NCI-H2081 (cell line): Measurements from ENCODE around the gene SNX18.
A peak's percentile ranks its signal among the peaks of the same experiment; 100 is the strongest.

ENCODE experiments used
- DNase-seq, 2 experiments: peaks; one replicate each; lab custom pipeline; 2025; lab: John Stamatoyannopoulos, UW

The SNX18 gene

DNA sequence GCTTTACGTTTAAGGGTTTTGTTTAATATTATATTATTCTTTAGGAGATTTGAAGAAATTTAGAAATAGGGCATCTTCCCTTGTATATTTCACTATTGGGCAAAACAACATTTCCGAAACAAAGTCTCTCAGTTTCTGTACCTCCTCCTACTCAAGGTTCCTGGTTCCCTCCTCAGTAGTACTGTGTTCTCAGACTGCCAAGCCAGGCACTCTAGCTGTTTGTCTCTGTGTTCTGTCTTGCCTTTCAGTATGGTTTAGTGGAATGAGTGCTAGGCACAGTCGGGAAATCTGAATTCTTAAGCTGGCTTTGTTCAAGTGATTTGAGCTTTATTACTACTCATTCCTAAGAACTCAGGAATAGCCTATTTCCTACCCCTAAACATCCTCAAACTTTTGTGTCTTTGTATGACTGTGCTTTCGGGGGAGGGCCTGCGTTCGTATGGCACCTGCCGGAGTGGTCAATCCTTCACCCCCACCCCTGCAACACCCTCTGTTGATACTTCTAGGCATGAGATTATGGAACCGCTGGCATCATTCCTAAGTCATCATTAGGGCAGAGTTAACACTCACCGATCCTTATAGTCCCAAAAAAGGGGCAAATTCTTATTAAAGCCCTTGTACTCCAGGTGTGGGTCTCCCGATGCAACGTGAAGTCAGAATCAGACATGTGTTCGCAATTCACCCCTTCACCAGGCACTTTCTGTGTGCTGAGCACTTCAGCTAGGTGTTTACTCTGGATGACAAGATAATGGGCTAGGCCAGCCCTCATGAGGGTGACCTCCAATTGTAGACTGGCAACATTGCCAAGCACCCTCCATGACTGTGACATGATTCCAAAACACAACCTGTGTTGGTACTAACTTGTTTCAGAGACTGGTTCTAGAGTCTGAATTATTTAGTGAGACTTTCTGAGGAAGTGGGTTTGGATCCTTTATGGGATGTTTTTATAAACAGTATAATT is 24.5 kb downstream of the SNX18 start:
- DNase-seq = peak in 1 of 2 experiments; percentile 14

DNA sequence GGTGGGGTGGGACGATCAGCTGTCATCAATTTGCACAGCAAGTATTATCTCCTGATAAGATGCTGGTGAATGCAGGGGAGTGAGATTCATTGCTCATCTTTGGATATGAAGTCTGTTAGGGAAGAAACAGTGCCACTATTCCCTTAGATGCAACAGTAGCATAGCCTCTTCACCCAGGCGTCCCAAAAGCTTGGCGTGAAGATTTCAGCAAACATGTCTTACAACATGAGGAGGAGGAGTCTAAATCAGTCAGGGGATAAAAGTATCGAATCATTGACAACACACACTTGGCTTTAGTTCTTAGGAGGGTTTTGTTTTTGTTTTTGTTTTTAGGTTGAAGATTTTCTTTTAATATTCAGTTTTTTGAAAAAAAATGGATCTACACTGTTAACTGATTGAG is 26.5 kb downstream of the SNX18 start:
- no peak for DNase-seq

DNA sequence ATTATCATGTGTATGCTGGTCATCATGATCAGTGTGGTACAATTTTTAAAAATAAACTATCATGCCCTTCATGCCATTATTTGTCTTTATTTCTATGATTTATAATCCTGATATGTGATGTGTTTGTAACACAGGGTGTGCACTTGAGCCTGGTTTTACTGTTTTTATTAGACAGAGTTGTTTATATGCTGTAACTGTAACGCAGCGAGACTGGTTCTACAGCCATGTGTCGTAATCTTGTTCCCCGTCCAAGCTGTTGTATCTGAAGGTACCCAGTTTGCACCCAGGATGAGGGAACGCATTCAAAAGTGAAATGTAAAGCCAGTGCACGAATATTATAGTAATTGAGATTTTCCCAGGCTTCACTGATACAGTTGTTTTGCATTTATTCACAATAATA is 28.2 kb downstream of the SNX18 start:
- DNase-seq = no peak

DNA sequence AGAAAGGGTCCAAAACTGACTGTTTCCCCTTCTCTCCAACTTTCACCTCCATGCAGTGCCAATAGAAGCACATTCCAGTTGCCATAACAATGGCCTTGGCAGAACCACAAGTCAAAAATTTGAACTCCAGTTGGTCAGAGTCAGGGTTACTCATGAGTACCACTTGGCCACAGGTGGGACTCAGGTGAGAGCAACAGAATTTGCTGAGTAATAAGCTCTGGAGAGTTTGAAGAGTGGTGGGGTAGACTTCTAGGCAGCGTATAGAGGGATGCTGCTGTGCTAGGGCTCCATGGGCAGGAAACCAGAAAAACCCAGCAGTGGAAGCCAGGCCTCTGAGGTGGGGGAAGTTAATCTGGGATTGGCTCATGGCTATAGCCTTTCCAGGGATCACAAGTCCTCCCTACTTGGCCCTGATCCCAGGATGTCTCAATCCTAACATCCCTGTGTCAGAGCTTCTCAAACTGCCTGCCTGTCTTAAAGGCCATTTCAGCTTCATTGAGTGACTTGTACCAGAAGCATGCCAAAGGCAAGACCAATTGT is 30.2 kb downstream of the SNX18 start:
- DNase-seq = no peak

DNA sequence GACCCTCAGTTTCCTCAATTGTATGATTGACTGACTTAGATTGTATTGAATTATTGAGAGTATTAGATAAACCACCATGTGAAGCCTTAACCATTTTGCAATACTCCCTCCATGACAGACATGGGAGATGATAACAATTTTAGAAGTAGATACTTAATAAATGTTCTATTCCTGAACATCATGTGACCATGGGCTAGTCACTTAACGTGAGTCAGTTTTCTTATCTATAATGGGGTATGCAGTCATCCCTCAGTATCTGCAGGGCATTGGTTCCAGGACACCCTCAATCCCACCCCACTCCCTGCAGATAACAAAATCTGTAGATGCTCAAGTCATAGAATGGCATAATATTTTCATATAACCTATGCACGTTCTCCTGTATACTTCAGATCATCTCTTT is 31.0 kb downstream of the SNX18 start:
- no peak for DNase-seq

DNA sequence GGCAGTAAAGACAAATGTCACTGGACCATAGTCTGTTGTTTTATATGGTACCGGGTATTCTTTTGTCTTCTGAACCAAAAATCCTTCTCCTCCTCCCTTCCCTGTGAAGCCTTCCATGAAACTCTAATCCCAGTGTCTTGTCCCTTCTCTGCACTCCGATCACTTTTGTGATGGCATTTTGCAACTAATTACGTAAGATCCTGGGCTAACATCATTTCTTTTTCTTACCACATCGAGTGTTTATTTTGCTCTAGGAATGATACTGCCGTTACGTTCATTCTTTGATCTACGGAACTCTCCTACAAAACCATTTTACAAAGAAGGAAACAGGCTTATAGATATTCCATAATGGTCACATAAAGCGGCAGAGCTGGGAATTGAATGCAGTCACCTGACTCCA is 33.7 kb downstream of the SNX18 start:
- no peak for DNase-seq

DNA sequence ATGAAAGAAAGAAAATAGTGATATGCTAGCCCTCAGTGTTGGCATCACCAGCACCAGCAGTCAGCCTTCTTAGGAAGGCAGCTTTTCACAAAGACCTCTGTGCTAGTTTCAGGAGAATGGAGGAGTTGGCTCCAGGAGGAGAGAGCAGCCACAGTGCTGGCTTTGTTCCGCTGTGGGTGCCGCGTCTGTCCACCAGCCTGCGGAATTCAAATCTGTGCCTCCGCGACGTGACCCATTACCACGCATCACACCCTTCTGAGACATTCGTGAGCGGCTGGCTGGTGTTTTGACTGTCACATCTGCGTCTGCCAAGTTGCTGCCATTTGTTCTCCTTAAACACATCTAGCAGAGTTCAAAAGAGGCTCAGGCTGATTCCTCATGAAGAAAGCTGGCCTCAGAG is 34.4 kb downstream of the SNX18 start:
- no peak for DNase-seq

DNA sequence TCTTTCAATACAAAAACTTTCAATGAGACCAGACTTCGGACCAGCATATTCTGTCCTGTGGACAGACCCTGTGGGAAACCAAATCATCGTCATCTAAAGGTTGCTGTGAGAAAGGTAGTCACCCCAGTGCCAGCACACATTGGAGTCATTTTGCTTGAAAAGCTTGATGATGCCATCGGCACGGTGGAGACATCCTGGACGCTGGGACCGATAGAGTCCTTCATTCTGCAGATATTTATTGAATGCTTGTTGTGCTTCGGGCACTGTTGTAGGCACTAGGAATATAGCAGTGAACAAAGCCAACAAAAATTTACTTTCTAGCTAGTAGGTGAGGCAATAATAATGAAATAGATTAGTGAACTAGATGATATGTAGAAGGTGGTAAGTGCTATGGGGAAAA is 34.9 kb downstream of the SNX18 start:
- no peak for DNase-seq

DNA sequence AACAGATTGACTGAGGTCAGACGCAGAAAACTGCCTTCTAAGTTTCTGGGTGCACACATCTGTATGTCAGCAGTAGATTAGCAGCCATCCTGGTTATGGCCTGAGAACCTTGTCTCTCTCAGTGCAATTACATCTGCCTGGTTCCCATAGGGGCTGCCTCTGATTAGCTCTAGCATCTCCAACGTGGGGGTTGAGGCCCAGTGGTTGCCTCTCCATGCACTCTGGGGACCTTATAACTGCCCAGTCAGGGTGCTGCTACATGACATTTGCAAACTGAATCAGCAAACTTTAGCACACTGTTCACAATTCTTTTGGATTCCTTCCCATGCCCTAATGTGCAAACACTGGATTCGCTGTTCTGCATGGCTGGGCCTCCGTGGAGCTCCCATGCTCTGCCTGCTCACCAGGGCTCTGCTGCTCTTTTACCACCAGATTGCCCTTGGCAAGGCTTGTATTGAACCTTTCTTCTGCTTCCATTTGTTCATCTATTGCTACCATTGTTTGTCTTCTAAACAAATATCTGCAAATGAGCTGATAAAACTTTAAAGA is 36.2 kb downstream of the SNX18 start:
- DNase-seq = no peak

DNA sequence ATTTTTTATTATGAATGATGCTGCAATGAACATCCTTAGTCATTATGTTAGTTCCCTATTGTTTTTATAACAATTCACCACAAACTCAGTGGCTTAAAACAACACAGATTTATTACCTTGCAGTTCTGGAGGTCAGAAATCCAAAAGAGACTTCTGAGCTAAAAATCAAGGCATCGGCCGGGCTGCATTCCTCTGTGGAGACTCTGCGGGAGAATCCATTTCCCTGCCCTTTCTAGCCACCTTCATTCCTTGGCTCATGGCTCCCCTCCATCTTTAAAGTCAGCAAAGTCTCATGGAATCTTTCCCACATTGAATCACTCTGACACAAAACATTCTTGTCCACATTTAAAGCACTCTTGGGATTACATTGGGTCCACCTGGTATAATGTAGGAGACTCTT is 38.6 kb downstream of the SNX18 start:
- no peak for DNase-seq

DNA sequence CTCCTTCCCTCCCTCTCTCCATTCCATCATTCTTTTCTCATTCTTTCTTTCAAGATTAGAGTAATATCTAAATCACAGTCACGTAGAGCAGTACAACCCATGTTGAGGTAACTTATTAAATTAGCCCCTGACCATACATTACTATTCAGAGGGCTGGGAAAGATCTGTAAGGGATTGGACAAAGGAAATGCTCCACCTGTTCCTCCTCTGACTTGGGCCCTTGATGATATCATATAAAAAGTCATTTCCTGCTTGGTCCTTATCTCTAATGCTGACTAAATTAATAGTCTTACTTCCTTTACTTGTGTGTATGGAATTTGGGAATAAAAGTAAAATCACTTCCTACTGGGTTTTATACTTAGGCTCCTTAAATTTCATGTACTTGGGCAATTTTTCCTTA is 40.8 kb downstream of the SNX18 start:
- no peak for DNase-seq

DNA sequence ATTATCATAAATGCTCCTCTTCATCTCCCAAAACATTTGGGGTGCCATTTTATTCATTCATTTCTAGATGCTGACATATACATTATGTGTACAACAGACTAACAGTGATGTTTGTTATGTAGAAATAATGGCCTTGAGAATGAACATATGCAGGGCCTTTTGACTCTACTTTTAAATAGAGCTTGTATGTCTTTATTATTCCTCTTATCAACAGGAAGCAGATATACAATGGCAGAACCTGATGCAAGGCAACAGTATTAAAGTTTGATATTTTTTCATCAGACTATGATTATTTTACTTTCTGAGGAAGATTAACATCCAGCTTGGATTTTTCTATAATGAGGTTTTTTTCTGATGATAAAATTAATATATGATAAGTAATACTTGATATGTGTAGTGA is 44.1 kb downstream of the SNX18 start:
- no peak for DNase-seq

DNA sequence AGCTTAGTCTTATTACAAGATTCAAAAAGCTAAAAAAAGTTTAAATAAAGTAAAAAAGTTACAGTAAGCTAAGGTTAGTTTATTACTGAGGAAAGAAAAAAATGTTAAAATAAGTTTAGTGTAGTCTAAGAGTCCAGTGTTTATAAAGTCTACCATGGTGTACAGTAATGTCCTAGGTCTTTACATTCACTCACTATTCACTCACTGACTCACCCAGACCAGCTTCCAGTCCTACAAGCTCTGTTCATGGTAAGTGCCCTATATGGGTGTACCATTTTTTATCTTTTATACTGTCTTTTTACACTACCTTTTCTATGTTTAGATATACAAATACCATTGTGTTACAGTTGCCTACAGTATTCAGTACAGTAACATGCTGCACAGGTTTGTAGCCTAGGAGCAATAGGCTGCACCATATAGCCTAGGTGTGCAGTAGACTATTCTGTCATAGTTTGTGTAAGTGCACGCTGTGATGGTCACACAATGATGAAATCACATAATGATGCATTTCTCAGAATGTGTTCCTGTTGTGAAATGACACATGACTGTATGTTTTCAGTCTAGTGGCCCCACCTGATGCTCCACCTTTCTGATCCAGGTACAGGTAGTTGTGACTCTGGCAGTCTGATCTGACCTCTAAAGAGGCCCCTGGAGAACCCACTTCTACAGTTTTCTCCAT is 45.7 kb downstream of the SNX18 start:
- DNase-seq = no peak

DNA sequence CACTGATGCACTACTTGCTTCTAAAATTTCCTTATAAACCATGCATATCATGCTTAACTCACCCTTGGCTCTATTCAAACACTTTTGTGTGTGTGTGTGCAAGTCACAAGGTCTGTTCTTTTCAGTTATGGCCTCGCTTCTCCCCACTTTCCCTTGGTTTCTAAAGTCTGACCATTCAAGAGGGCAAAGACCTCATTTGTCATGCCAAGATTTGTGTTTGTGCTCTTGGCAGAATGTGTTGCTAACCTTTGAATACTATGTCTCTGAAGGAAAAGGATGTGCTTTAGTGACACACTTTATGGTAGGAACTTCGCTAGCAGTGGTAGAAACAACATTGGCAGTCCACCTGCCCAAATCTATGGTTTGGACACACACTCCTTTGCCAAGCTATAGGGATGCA is 50.4 kb downstream of the SNX18 start:
- DNase-seq = no peak

DNA sequence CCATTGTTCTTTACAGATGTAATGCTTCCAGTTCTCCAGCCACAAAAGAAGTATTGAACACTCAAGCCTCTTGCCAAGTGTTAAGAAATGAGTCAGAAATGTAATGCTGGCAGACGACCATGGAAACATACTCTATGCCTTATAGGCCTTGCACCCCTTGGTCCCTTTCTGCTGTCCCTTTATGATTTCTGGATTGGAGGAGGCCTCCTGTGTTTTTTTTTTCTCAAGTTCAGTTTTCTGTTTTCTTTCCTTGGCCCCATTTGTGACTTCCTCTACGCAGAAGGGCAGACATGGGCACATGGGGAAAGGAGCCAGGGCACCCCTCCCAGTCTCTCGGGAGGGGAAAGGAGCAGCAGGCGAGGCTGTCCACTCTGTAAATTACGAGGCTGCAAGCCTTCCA is 53.4 kb downstream of the SNX18 start:
- DNase-seq = no peak

DNA sequence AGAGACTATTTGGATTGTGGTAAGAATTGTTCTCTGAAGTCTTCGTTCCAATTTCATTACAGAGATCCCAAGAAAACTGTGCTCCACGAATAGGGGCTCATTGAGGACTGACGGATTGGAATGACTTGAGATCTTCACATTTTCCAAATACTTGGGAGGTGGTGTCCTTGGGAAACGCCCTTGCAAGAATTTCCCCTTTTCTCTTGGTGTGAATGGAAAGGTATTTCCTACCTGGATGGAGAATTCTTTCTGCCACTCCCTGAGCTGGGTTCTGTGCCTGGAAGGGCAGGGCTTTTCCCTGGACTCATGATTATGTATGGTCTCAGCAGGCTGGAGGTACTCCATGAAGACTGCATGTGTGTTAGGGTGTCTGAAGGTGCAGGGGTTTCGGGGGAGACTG is 53.9 kb downstream of the SNX18 start:
- DNase-seq = no peak

DNA sequence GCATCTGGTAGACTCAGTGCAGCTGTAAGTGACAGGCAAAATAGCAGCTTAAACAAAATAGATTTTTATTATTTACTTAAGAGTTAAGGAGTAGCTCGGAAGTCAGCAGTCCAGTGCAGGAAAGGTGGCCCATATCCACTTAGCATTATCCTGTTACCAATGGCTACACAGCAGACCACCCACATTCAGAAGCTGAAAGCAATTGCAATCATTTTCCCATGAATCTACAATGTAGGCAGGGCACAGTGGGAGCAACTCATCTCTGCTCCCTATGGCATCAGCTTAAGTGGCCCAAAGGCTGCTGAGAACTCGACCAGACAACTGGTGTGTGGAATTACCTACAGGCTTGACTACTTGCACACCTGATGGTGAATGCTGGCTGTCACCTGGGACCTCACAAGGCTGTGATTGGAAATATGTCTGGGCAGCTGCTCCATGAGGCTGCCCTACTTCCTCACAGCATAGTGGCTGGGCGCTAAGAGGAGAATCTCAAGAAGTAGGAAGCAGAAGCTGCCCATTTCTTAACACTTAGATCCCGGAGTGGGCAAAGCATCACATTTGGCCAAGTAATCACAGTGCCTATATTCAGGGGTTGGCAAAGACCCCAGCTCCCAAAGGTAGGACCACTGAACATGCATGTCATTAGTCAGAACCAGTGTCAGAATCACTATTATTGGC is 56.4 kb downstream of the SNX18 start:
- no peak for DNase-seq

DNA sequence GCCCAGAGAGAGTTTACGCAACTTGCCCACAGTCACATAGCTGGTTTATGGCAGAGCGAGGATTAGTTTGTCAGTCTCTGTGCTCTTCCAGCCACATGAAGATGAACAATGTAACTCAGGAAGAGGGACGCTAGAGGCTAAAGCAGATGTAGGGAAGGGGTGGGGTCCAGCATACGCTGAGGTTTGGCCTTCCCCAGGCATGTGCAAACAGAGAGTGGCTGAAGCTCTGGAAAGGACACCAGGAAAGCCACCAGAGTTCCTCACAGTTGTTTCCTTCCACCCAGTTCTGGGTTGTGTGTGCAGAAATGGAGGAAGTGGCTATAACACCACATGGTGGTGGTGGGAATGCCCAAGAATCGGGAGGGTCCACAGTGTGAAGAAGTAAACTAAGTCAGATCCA is 60.0 kb downstream of the SNX18 start:
- no peak for DNase-seq

DNA sequence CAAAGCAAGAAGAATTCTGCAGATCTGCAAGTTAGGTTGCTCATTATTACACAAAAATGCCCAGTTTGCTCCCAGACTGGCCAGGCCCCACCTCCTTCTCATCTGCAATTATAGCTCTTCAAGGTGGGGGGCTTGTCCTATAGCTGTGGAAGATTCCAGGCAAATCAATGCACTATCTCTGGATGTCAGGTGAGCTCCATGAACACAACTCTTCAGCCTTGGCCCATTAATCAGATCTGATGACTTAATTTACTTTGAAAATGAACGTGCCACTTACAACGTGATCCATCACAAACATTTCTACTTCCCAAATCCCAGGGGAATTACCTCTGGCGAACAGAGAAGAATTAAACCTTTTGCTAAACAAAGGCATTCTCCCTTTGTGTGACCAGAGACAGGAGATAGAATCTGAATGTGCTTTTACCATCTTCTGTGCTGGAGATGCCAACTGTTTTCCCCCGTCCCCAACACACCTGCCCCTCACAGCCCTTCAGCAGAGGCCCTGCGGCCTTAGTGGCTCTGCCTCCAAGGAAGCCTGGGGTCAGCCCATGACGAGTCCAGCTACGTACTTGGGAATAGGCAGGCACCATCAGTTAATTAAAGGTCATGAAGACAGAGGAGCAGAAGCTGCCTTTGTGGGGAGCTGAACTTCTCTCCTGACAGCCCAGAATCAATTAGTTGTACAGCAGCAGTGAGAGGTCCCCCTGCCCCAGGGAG is 60.5 kb downstream of the SNX18 start:
- no peak for DNase-seq

DNA sequence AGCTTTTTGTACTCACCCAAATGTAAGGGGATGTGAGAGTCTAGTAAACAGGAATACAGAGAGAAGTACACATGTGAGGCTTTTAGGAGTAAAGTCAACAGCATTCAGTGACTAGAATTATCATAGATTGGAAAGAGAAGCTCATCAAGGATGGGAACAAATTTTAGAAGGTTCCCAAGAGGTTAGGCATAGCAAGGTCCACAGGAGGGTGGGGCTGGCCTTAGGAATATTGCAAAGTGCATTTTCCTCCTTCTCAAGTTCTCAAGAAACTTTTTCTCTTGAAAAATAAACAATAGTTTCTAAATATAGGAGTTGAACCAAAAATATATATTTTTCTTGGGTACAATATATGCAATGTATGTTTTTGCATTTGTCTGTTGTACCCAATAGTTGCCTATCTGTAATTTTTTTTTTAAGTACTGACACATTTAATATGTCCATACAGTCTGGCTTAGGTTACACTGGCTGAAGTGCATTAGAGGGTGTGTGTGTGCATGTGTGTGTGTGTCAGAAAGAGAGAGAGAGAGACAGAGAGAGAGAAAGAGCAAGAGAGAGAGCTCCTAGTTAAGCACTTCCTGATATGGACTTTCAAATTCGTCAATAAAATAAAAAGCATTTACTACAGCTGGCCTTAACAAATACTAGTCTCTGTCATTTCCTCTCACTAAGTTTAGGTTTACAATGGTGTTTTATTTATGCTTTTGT is 62.2 kb downstream of the SNX18 start:
- no peak for DNase-seq
